ENCODE data around the gene SOX6.

- TF ChIP-seq CTCF (optimal IDR thresholded peaks at IDR 0.05 in 1 of 3, IDR thresholded peaks at IDR 0.05 in 1 of 3, conservative IDR thresholded peaks at IDR 0.05 in 1 of 3; ENCODE audit: extremely low read depth in 1 of 3, insufficient read depth in 2 of 3, low read length in 3 of 3) (no peak), EZH2 (IDR thresholded peaks at IDR 0.05; ENCODE audit: low read length) (no peak)
Observed at GRCh38 chr11:16013242-16013641, 343.1 kb downstream of the SOX6 start.

Measured in keratinocyte (primary cell).